Astrocyte (in vitro differentiated cells and primary cell): ENCODE results near the gene CFAP73. TPM values are rescaled to one million over a fixed set of nuclear protein-coding genes. Genes with fewer than 3 reads are reported as not detected.
A peak's percentile ranks its signal among the peaks of the same experiment; 100 is the strongest.

ENCODE experiments used
- DNase-seq: peaks from one replicate; pipeline ENCODE4 v3.0.0-alpha.2; 2010; ENCODE audit warnings: low read depth
- FAIRE-seq: peaks from 2 replicates; lab custom pipeline; 2011; peaks lifted over from hg19 to GRCh38; lab: Jason Lieb, UNC
- H2AFZ ChIP-seq: 2 replicates; pipeline ENCODE4 v1.6.0; 2012; ENCODE audit warnings: low read depth, low read length, inconsistent platforms
- H3K27ac ChIP-seq: 2 replicates; pipeline ENCODE4 v1.5.1; 2011; ENCODE audit warnings: low read depth, low read length, inconsistent platforms
- H3K27me3 ChIP-seq: 2 replicates; pipeline ENCODE4 v1.6.0; 2011; ENCODE audit warnings: low read length, inconsistent platforms; ENCODE audit not compliant: insufficient read depth
- H3K36me3 ChIP-seq: 2 replicates; pipeline ENCODE4 v1.5.1; 2011; ENCODE audit warnings: low read length, inconsistent platforms; ENCODE audit not compliant: insufficient read depth
- H3K4me1 ChIP-seq: 2 replicates; pipeline ENCODE4 v1.5.1; 2011; ENCODE audit warnings: low read length, inconsistent platforms; ENCODE audit not compliant: insufficient read depth
- H3K4me2 ChIP-seq: 2 replicates; pipeline ENCODE4 v1.6.0; 2012; ENCODE audit warnings: low read length, inconsistent platforms
- H3K4me3 ChIP-seq: 2 replicates; pipeline ENCODE4 v1.5.1; 2011; ENCODE audit warnings: low read depth, mild to moderate bottlenecking, low read length, inconsistent platforms; ENCODE audit not compliant: insufficient read depth
- H3K79me2 ChIP-seq: 2 replicates; pipeline ENCODE4 v1.6.0; 2012; ENCODE audit warnings: mild to moderate bottlenecking, low read length, inconsistent platforms; ENCODE audit not compliant: insufficient read depth
- H3K9ac ChIP-seq: 2 replicates; pipeline ENCODE4 v1.6.0; 2012; ENCODE audit warnings: mild to moderate bottlenecking, low read length, inconsistent platforms
- H3K9me3 ChIP-seq: 2 replicates; pipeline ENCODE4 v1.5.1; 2012; ENCODE audit warnings: low read depth, mild to moderate bottlenecking, low read length, inconsistent platforms; ENCODE audit not compliant: insufficient read depth
- H4K20me1 ChIP-seq: 2 replicates; pipeline ENCODE4 v1.6.0; 2012; ENCODE audit warnings: low read length, inconsistent platforms; ENCODE audit not compliant: insufficient read depth
- H3K27ac Mint-ChIP-seq: one replicate; pipeline ENCODE4 v1.8.0; 2021; ENCODE audit warnings: mild to moderate bottlenecking, mixed read lengths; ENCODE audit not compliant: unreplicated experiment
- H3K27me3 Mint-ChIP-seq: one replicate; pipeline ENCODE4 v1.8.0; 2021; ENCODE audit warnings: low read depth, mixed read lengths; ENCODE audit not compliant: unreplicated experiment
- H3K36me3 Mint-ChIP-seq: one replicate; pipeline ENCODE4 v1.8.0; 2021; ENCODE audit warnings: low read depth, mixed read lengths; ENCODE audit not compliant: unreplicated experiment
- H3K4me1 Mint-ChIP-seq: one replicate; pipeline ENCODE4 v1.8.0; 2021; ENCODE audit warnings: low read depth, mixed read lengths; ENCODE audit not compliant: unreplicated experiment
- H3K4me3 Mint-ChIP-seq: one replicate; pipeline ENCODE4 v1.8.0; 2021; ENCODE audit warnings: mild to moderate bottlenecking, moderate library complexity, mixed read lengths; ENCODE audit not compliant: unreplicated experiment
- H3K9me3 Mint-ChIP-seq: one replicate; pipeline ENCODE4 v1.8.0; 2021; ENCODE audit warnings: mild to moderate bottlenecking, mixed read lengths; ENCODE audit not compliant: unreplicated experiment
- EZH2 ChIP-seq: IDR thresholded peaks from 2 replicates; pipeline ENCODE4 v1.6.1; 2012; ENCODE audit warnings: mild to moderate bottlenecking, low read length, inconsistent platforms; ENCODE audit not compliant: insufficient read depth
- total RNA-seq: library from RNA; stranded (reverse); gene quantifications from 2 replicates; pipeline ENCODE4 v1.2.1, GENCODE V29; 2021
- TF ChIP-seq, protein P1 (sequence below): IDR thresholded peaks from 2 replicates; pipeline ENCODE4 v1.5.1; 2011; ENCODE audit warnings: low read depth, mild to moderate bottlenecking, inconsistent platforms, low read length, moderate library complexity; ENCODE audit not compliant: insufficient read depth

CFAP73 gene
- total RNA-seq, 1 donor from 2014 or later, result not detected

DNA sequence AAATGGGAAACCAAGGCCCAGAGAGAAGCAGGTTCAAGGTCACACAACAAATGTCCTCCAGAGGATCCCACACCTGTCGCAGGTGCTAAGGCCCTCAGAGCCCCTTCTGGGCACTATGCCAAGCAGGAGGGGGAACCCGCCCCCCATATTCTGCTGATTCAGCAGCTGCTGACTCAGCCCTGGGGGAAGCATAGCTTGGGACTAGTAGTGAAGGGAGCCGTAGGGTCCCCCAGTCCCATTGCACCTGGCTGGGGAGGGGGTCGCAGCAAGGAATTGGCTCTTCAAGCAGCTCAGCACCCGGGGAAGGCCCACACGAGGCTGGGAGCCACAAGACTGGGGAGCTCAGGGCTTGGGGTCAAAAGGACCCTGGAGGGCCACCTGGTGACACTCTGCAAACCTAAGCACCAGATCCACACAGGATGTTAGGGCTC lies 15.0 kb upstream of the CFAP73 start:
- Mint-ChIP-seq H3K36me3 (peaks cover 2% of the 10 kb centered on the region), H3K4me3 (no peak overlapping the region), H3K9me3 (peaks cover 3% of the 10 kb centered on the region), H3K27ac (no peak overlapping the region), H3K27me3 (peaks cover 55% of the 10 kb centered on the region), H3K4me1 (no peaks in the 10 kb centered on the region)
- H3K4me3 ChIP-seq, result no peak overlapping the region
- TF ChIP-seq, protein P1, sequence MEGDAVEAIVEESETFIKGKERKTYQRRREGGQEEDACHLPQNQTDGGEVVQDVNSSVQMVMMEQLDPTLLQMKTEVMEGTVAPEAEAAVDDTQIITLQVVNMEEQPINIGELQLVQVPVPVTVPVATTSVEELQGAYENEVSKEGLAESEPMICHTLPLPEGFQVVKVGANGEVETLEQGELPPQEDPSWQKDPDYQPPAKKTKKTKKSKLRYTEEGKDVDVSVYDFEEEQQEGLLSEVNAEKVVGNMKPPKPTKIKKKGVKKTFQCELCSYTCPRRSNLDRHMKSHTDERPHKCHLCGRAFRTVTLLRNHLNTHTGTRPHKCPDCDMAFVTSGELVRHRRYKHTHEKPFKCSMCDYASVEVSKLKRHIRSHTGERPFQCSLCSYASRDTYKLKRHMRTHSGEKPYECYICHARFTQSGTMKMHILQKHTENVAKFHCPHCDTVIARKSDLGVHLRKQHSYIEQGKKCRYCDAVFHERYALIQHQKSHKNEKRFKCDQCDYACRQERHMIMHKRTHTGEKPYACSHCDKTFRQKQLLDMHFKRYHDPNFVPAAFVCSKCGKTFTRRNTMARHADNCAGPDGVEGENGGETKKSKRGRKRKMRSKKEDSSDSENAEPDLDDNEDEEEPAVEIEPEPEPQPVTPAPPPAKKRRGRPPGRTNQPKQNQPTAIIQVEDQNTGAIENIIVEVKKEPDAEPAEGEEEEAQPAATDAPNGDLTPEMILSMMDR, result no peak
- TF ChIP-seq EZH2, result no peak
- DNase-seq (no peak), FAIRE-seq (no peak)
- H3K4me1 ChIP-seq, result peaks cover 4% of the 10 kb centered on the region
- no peak overlapping the region for H3K9ac ChIP-seq
- no peak overlapping the region for H3K27ac ChIP-seq
- no peaks in the 10 kb centered on the region for H4K20me1 ChIP-seq
- no peak overlapping the region for H2AFZ ChIP-seq
- peaks cover 14% of the 10 kb centered on the region for H3K27me3 ChIP-seq
- no peaks in the 10 kb centered on the region for H3K79me2 ChIP-seq
- no peak overlapping the region for H3K4me2 ChIP-seq
- no peaks in the 10 kb centered on the region for H3K9me3 ChIP-seq
- no peaks in the 10 kb centered on the region for H3K36me3 ChIP-seq

DNA sequence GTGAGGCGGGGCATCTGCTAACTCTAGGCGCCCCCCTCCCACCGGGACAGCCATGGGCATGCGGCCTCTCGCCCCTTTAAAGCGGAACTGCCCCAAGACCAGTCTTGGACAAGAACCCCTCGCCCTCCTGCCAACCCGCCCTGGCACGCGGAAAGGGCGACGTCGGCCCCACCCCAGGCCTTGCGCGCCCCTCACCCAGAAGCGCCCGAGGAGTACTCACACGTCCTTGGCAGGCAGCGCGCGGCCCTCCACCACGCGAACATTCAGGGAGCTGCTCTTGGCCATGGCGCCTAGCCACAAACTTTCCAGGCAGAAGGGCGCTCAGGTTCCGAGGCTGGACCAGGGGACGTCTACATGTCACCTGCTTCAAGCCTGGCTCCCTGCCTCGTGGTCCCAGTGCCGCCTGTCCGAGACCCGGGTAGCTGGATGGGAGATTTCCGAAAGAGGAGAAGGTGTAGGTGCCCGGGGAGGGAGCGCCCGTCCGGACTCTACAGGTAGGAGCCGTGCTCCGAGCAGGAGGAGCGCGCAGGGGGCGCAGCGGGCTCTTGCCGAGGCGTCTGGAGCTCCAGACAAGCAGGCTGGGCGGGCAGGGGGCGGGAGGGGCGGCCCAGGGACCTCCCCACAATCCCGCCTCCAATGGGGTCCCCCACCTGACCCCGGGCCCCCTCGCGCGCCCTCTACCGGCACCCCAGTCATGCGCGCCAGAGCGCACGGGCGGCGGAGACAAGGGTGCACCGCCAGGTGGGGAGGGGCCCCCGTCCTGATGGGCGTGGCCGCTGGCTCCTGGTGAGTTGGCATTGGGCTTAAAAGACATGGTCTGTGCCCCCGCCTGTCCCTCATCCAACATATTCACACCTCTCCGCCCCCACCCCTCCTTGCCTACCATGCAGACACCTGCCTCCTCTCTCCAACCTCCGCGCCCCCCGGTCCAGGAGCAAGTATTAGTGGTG lies 14.1 kb upstream of the CFAP73 start, which contains the start of gene RASAL1:
RASAL1 (minus strand) TSS at position 584 of the 950 bp plus-strand sequence; CDS start at position 285, 299 bp downstream.
- Histone ChIP-seq H3K27ac (no peak within 1 kb of the TSS), H3K27me3 (peaks cover 12% of the 10 kb centered on the region), H4K20me1 (no peaks in the 10 kb centered on the region), H2AFZ (no peak within 1 kb of the TSS), H3K4me2 (peak within 1 kb of the TSS; percentile 41), H3K4me3 (no peak within 1 kb of the TSS), H3K9me3 (no peaks in the 10 kb centered on the region), H3K36me3 (no peaks in the 10 kb centered on the region), H3K4me1 (peaks cover 4% of the 10 kb centered on the region), H3K79me2 (no peaks in the 10 kb centered on the region), H3K9ac (no peak within 1 kb of the TSS)
- FAIRE-seq (no peak), DNase-seq (no peak)
- Mint-ChIP-seq H3K27me3 (peaks cover 48% of the 10 kb centered on the region), H3K36me3 (peaks cover 2% of the 10 kb centered on the region), H3K9me3 (peaks cover 3% of the 10 kb centered on the region), H3K27ac (peak within 1 kb of the TSS; percentile 26), H3K4me3 (no peak within 1 kb of the TSS), H3K4me1 (no peaks in the 10 kb centered on the region)
- TF ChIP-seq EZH2, result no peak
- TF ChIP-seq, protein P1, result no peak
